Measurements from ENCODE around the gene LONP2. TPM values are rescaled to one million over a fixed set of nuclear protein-coding genes. Genes with fewer than 3 reads are reported as not detected.

LONP2 gene
- total and polyA plus RNA-seq, 9 of the 15 experiments (the other 6 are each of a cell fraction or from before 2014, with no cell fraction given): 8.1 to 41.2 (median 25.6) TPM

DNA sequence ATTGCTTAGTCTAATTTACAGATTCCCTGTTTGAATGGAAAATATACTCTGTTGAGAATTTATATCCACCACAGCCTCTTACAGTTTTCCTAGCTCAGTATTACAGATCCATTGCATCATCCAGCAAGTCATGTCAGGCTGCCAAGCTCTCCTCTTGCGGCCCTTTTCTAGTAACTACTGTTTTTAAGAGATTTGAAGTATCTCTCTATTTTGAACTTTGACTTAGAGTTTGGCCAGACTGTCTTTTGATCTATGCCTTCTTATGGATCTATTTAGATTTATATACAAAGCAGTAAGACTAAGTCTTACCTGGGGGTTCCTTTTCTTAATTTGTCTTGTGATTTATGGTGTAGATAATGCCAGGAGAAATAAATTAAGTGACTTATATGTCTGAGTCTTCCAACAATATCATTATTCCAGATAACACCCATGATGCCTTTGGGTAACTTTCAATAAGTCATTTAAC, 56.3 kb downstream of the LONP2 start (continued):
- no peak for TF ChIP-seq ZC3H4 (CRISPR knock-in tag; IDR thresholded peaks at IDR 0.05; ENCODE audit: borderline replicate concordance)
- TF ChIP-seq RBM34 (IDR thresholded peaks at IDR 0.05; ENCODE audit: borderline replicate concordance, insufficient read depth, low read length): no peak
- no peak for TF ChIP-seq ZNF764 (CRISPR knock-in tag; IDR thresholded peaks at IDR 0.05; ENCODE audit: low read depth)
- TF ChIP-seq MYNN (IDR thresholded peaks at IDR 0.05): no peak
- no peak for TF ChIP-seq MYNN (CRISPR knock-in tag; IDR thresholded peaks at IDR 0.05)
- TF ChIP-seq, protein P1, sequence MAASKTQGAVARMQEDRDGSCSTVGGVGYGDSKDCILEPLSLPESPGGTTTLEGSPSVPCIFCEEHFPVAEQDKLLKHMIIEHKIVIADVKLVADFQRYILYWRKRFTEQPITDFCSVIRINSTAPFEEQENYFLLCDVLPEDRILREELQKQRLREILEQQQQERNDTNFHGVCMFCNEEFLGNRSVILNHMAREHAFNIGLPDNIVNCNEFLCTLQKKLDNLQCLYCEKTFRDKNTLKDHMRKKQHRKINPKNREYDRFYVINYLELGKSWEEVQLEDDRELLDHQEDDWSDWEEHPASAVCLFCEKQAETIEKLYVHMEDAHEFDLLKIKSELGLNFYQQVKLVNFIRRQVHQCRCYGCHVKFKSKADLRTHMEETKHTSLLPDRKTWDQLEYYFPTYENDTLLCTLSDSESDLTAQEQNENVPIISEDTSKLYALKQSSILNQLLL (CRISPR knock-in tag; IDR thresholded peaks at IDR 0.05; ENCODE audit: borderline replicate concordance): no peak
- peak; percentile 59; the same call in 1 of the 2 replicates for TF ChIP-seq ZNF766 (CRISPR knock-in tag; conservative IDR thresholded peaks at IDR 0.05)
- no peak for TF ChIP-seq ZNF408 (CRISPR knock-in tag; IDR thresholded peaks at IDR 0.05; ENCODE audit: low read depth)
- TF ChIP-seq U2AF2 (optimal IDR thresholded peaks at IDR 0.05; ENCODE audit: low read depth, low read length): no peak
- no peak for TF ChIP-seq NFYB (IDR thresholded peaks at IDR 0.05; ENCODE audit: extremely low read depth, insufficient read length)
- no peak for TF ChIP-seq MXI1 (IDR thresholded peaks at IDR 0.05; ENCODE audit: low read depth, low read length)
- TF ChIP-seq MEF2A (IDR thresholded peaks at IDR 0.05; ENCODE audit: control insufficient read depth, low read depth, low read length): no peak
- no peak for TF ChIP-seq TCF7L2 (IDR thresholded peaks at IDR 0.05; ENCODE audit: low read depth, low read length)
- TF ChIP-seq BRF1 (IDR thresholded peaks at IDR 0.05; ENCODE audit: borderline replicate concordance, extremely low read depth, insufficient read length): no peak
- no peak for TF ChIP-seq ZNF780A (CRISPR knock-in tag; IDR thresholded peaks at IDR 0.05)
- TF ChIP-seq SIRT6 (IDR thresholded peaks at IDR 0.05; ENCODE audit: low read depth, low read length): no peak
- peak; percentile 78 to 87; a peak in 2 of 4 replicates for TF ChIP-seq TRIM24 (IDR thresholded peaks at IDR 0.05)
- TF ChIP-seq, protein P2, sequence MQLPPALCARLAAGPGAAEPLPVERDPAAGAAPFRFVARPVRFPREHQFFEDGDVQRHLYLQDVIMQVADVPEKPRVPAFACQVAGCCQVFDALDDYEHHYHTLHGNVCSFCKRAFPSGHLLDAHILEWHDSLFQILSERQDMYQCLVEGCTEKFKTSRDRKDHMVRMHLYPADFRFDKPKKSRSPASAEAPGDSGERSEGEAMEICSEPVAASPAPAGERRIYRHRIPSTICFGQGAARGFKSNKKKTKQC (CRISPR knock-in tag; IDR thresholded peaks at IDR 0.05): no peak
- TF ChIP-seq, protein P3, sequence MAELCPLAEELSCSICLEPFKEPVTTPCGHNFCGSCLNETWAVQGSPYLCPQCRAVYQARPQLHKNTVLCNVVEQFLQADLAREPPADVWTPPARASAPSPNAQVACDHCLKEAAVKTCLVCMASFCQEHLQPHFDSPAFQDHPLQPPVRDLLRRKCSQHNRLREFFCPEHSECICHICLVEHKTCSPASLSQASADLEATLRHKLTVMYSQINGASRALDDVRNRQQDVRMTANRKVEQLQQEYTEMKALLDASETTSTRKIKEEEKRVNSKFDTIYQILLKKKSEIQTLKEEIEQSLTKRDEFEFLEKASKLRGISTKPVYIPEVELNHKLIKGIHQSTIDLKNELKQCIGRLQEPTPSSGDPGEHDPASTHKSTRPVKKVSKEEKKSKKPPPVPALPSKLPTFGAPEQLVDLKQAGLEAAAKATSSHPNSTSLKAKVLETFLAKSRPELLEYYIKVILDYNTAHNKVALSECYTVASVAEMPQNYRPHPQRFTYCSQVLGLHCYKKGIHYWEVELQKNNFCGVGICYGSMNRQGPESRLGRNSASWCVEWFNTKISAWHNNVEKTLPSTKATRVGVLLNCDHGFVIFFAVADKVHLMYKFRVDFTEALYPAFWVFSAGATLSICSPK (IDR thresholded peaks at IDR 0.05; ENCODE audit: borderline replicate concordance): no peak
- TF ChIP-seq, protein P4, sequence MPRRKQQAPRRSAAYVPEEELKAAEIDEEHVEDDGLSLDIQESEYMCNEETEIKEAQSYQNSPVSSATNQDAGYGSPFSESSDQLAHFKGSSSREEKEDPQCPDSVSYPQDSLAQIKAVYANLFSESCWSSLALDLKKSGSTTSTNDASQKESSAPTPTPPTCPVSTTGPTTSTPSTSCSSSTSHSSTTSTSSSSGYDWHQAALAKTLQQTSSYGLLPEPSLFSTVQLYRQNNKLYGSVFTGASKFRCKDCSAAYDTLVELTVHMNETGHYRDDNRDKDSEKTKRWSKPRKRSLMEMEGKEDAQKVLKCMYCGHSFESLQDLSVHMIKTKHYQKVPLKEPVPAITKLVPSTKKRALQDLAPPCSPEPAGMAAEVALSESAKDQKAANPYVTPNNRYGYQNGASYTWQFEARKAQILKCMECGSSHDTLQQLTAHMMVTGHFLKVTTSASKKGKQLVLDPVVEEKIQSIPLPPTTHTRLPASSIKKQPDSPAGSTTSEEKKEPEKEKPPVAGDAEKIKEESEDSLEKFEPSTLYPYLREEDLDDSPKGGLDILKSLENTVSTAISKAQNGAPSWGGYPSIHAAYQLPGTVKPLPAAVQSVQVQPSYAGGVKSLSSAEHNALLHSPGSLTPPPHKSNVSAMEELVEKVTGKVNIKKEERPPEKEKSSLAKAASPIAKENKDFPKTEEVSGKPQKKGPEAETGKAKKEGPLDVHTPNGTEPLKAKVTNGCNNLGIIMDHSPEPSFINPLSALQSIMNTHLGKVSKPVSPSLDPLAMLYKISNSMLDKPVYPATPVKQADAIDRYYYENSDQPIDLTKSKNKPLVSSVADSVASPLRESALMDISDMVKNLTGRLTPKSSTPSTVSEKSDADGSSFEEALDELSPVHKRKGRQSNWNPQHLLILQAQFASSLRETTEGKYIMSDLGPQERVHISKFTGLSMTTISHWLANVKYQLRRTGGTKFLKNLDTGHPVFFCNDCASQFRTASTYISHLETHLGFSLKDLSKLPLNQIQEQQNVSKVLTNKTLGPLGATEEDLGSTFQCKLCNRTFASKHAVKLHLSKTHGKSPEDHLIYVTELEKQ (CRISPR knock-in tag; IDR thresholded peaks at IDR 0.05): peak; percentile 77; the same call in 1 of the 2 replicates
- no peak for TF ChIP-seq BHLHE40 (IDR thresholded peaks at IDR 0.05; ENCODE audit: low read length)
- no peak for TF ChIP-seq TEAD2 (tag; IDR thresholded peaks at IDR 0.05)
